AG09319 (cell line): ENCODE results near the gene DOK6.

Experiments used
- DNase-seq: peaks from one replicate; pipeline ENCODE4 v3.0.0-alpha.2; 2010; ENCODE audit warnings: low read depth; ENCODE audit errors: extremely low read depth
- TF ChIP-seq, protein P1 (sequence below): IDR thresholded peaks from 2 replicates; pipeline ENCODE4 v1.5.1; 2011; ENCODE audit warnings: low read depth, mild to moderate bottlenecking, inconsistent platforms, low read length, moderate library complexity

The DOK6 gene

DNA sequence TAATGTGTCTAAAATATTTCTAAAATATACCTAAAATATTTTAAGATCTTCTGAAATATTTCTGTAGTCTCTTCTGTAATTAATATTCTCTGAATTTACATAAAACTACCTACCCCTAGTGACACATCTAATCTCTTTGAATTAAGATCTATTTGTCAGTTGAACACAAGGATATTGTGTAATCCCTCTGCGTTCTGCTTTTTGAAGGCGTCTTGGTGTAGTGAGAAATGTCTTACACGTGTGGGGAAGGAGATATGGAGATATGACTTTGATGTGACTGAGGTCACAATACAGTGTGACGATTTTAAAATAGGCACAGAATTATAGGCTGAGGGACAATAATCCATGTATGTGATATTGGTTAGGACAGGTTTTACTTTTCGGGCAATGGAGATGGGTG, 79.8 kb downstream of the DOK6 start:
- DNase-seq = no peak
- TF ChIP-seq, protein P1, sequence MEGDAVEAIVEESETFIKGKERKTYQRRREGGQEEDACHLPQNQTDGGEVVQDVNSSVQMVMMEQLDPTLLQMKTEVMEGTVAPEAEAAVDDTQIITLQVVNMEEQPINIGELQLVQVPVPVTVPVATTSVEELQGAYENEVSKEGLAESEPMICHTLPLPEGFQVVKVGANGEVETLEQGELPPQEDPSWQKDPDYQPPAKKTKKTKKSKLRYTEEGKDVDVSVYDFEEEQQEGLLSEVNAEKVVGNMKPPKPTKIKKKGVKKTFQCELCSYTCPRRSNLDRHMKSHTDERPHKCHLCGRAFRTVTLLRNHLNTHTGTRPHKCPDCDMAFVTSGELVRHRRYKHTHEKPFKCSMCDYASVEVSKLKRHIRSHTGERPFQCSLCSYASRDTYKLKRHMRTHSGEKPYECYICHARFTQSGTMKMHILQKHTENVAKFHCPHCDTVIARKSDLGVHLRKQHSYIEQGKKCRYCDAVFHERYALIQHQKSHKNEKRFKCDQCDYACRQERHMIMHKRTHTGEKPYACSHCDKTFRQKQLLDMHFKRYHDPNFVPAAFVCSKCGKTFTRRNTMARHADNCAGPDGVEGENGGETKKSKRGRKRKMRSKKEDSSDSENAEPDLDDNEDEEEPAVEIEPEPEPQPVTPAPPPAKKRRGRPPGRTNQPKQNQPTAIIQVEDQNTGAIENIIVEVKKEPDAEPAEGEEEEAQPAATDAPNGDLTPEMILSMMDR = no peak

DNA sequence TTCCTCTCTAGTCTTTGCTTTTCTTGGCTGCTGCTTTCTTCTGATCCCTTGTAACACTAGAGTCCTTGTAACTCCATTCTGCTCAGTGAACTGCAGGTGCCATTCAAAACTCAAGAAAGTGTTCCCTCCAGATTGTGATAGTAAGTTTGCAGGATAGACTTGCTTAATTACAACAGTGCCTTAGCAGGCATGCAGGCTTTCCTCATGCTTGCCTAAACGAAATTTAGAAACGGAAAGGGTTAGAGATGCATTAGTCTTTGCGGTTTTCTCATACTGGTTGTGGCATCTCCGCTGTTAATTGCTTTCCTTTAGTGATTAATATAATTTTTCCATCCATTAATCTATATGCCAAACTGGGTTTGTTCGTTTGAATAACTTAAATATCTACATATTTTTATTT, 82.9 kb downstream of the DOK6 start:
- DNase-seq = no peak
- TF ChIP-seq, protein P1 = no peak

DNA sequence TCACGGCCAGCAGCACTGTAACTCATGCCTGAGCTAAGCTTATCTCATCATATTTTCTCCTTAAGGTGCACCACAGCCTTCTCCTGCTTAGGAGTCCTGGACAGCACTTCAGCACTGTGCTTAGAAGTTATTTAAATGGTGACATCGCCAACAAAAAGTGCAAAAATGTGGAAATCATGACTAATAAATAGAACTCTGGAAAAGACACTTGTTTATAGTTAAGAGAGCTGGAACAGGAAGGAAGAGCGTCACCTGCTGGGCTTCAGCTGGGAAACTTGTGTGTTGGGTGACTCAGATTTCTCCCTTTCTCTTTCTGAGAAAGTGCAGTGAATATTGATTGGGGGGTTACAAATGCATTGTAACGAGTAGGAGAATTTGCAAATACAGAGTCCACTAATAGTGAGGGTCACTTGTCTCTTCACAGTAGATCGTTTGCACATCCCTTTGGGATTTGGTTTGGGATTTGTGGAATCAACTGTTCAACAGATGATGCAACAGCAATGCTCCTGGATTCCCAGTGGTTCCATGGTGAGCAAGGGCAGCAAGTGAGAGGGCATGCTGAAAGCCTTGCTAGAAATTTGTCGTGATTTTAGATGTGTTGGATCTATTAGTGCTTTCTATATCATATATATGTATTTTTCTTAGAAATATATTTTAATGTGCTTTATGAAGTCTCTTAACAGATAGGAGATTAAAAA, 84.2 kb downstream of the DOK6 start:
- DNase-seq = no peak
- TF ChIP-seq, protein P1 = no peak; the same call in 1 of the 2 replicates

DNA sequence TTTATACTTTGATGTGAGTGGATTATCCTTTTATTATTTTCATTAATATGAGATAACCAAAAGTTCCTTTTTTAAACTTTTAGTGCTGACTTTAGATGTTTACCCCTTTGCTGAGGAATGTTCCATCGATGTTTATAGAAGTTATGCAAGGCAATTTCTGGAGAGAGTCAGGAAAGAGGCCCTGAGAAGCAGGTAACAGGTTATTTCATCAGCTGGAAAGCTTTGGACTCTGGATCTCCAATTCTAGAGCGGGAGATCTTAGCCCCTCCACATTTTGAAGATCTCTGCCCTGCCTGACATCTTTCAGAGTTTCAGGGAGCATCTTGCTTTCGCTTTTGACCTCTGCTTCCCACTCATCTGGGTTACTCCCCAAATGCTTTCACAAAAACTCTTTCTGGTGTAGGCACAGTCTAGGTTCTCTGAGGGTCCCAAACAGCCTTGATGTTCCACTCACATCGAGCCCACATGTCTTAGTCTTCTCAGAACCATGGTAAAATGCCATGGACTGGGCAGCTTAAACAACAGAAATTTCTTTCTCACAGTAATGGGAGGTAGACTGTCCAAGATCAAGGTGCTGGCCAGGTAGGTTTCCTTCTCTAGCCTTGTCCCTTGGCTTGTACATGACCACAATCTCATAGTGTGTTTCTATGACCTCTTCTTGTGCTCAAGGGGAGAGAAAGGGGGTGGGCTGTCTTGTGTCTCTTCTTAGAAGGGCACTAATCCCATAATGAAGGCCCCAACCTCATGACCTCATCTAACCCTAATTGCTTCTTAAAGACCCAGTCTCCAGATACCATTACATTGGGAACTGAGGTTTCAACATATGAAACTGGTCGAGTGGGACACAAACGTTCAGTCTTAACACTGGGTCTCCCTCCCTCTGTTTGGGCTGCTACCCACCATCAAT, 87.1 kb downstream of the DOK6 start:
- DNase-seq = no peak
- TF ChIP-seq, protein P1 = no peak

DNA sequence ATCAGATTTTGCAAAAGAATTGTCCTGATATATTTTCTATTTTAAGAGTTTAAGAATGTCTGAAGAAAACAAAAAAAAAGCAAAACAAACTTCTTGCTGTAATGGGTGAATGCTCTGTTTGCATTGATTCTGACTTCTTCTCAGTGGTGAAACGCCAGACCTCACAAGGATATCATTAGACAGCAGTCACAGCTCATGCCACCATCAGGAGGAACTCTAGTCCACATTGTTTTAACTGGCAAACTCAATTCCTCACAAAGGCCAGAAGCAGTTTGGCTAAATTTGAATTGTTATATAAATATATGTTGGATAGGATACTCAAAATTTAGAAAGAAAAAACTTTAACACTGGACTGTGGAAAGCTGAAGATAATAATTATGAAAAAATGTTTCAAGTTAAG, 89.4 kb downstream of the DOK6 start:
- no peak for DNase-seq
- TF ChIP-seq, protein P1 = peak; percentile 2; the same call in 1 of the 2 replicates

DNA sequence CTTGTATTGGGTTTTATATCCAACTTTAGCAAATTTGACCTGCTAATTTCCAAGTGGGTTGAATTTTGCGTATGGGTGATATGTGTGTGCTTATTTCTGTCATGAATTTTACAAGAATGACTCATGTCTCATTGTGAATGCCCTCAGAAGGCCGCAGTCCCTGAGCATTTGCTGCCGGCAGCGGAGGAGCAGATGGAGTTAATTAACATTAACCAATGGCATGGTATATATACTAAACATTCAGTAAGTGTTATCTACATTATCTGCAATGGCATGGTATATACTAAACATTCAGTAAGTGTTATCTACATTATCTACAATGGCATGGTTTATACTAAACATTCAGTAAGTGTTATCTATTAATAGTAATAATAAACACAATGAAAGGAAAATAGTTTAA, 90.1 kb downstream of the DOK6 start:
- no peak for DNase-seq
- TF ChIP-seq, protein P1 = no peak

DNA sequence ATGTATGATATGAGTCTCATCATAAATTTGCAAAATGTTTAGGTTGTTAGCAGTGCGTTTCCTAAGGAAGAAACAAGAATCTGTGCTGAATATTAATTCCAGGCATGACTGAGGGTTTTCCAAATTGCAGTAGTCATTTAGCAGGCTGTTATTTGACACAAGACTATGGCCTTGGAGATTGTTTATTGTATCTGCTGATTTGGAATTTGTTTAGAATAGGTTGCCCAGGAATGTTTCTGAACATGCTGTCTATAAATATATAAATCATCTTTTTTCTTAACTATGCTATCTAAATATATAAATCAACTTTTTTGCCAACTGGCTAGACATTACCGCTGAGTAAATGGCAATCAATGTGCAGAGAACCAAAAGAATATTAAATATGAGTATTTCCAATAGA, 90.9 kb downstream of the DOK6 start:
- TF ChIP-seq, protein P1 = no peak
- DNase-seq = no peak
